Measurements from ENCODE around the gene MBOAT7. TPM values are rescaled to one million over a fixed set of nuclear protein-coding genes. Genes with fewer than 3 reads are reported as not detected.

The MBOAT7 gene
- total and polyA plus RNA-seq, 2 of the 8 experiments (the other 6 are each of a cell fraction or from before 2014, with no cell fraction given) = 85.5 to 90.9 TPM

DNA sequence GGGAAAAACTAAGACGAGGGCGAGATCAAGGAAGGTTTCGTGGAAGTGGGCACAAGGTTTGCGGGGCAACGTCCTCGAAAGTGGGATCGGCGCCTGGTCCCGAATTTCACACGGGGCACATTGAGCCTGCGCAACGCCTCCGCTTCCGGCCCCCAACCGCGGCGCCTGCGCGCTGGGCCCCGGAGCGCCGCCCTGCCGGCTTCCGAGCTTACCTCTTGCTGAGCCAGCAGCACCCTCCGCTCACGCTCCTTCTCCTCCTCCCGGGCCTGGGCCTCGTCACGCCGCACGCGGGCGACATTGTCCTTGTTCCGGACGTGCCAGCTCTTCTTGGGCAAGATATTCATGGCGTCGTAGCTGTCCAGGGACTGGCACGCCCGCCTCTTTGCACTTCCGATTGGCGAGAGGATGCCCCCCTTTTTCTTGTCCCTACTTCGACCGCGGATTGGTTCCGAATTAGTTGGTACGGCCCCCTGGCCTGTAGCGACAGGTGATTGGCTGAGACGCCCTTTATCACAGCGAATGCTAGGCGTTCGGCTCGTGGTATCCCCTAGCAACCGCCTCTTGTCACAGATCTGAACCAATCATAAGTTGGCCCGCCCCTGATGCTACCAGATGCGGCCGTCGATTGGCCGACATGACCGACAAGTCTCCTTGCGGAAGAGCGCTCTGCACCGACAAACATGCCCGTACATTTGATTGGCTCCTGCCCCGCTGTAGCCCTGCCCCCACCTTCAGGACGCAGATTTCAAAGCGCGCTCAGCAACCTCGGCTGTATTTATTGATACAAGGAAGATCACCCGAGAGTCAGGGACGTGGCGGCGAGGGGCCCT, 29.8 kb downstream of the MBOAT7 start, which contains the start of gene LENG1:
LENG1 (minus strand) TSS at position 370 of the 830 bp plus-strand sequence; CDS start at position 344, 26 bp downstream.
- Histone ChIP-seq H4K8ac (ENCODE audit: extremely low read depth, insufficient read depth, low read length) (peak within 1 kb of the TSS; percentile 75; the same call in 1 of the 2 replicates), H2BK20ac (ENCODE audit: low read length) (no peak within 1 kb of the TSS), H3K4me3 (ENCODE audit: extremely low read depth in 1 of 4, insufficient read depth in 2 of 4, low read depth in 3 of 4, low read length in 4 of 4) (peak within 1 kb of the TSS; percentile 81 to 96 (median 88)), H4K20me1 (replicated peaks in 1 of 2; ENCODE audit: control insufficient read depth in 1 of 2, insufficient read depth in 2 of 2, low read length in 2 of 2) (peaks cover 1 to 19% of the 10 kb centered on the region in 2 experiments), H2AK5ac (ENCODE audit: low read depth, low read length) (no peak within 1 kb of the TSS), H3K4me2 (ENCODE audit: insufficient read depth in 1 of 2, low read depth in 2 of 2, low read length in 2 of 2) (peak within 1 kb of the TSS; percentile 93 to 100), H3K79me1 (ENCODE audit: low read depth, low read length) (peaks cover 10% of the 10 kb centered on the region), H3K9ac (replicated peaks in 1 of 4; ENCODE audit: extremely low read depth in 1 of 4, low read depth in 3 of 4, low read length in 3 of 4) (peak within 1 kb of the TSS; percentile 53 to 91 (median 78)), H2BK12ac (ENCODE audit: low read depth, low read length) (peak within 1 kb of the TSS; percentile 62; the same call in 1 of the 2 replicates), H3K9me3 (ENCODE audit: insufficient read depth in 2 of 2, low read depth in 1 of 2, low read length in 1 of 2) (no peaks in the 10 kb centered on the region), H2BK15ac (ENCODE audit: low read length) (peak within 1 kb of the TSS; percentile 97), H3K14ac (ENCODE audit: insufficient read length) (no peak within 1 kb of the TSS), H3K79me2 (ENCODE audit: control insufficient read depth in 1 of 2, insufficient read depth in 2 of 2, low read length in 2 of 2) (no peaks in the 10 kb centered on the region), H3K18ac (ENCODE audit: extremely low read depth, low read length) (peak within 1 kb of the TSS; percentile 91), H4K91ac (replicated peaks; ENCODE audit: insufficient read length, low read length) (peak within 1 kb of the TSS; percentile 96), H3K23me2 (ENCODE audit: low read depth, low read length) (peaks cover 20% of the 10 kb centered on the region), H3K36me3 (ENCODE audit: control insufficient read depth in 2 of 4, insufficient read depth in 4 of 4, low read length in 3 of 4) (peaks cover 8 to 20% (median 15%) of the 10 kb centered on the region in 4 experiments), H2BK5ac (ENCODE audit: low read depth, low read length) (peak within 1 kb of the TSS; percentile 97), H3K4ac (replicated peaks; ENCODE audit: insufficient read length, low read depth, low read length) (peak within 1 kb of the TSS; percentile 89), H3K27ac (ENCODE audit: low read depth, low read length) (peak within 1 kb of the TSS; percentile 84), H2BK120ac (replicated peaks; ENCODE audit: low read depth, low read length) (no peak within 1 kb of the TSS), H3K56ac (replicated peaks; ENCODE audit: insufficient read length, low read depth, low read length) (peak within 1 kb of the TSS; percentile 49), H3K27me3 (replicated peaks in 1 of 4; ENCODE audit: control insufficient read depth in 3 of 4, extremely low read depth in 1 of 4, insufficient read depth in 3 of 4, low read length in 3 of 4) (peaks cover 0 to 8% (median 4%) of the 10 kb centered on the region in 4 experiments; a peak in 4 of 7 replicates), H2AFZ (ENCODE audit: low read length) (peak within 1 kb of the TSS; percentile 65), H4K5ac (ENCODE audit: insufficient read length, low read depth, low read length) (peak within 1 kb of the TSS; percentile 99), H3K4me1 (replicated peaks in 1 of 4; ENCODE audit: control insufficient read depth in 3 of 4, insufficient read depth in 4 of 4, low read length in 3 of 4) (peaks cover 0 to 24% (median 11%) of the 10 kb centered on the region in 4 experiments; a peak in 6 of 7 replicates), H3K23ac (ENCODE audit: insufficient read length) (no peak within 1 kb of the TSS)
- DNase-seq (ENCODE audit: low read depth in 1 of 2, low spot score in 2 of 2) (peak; percentile 93 to 100), FAIRE-seq (peak; percentile 94)
- CTCF ChIA-PET (ENCODE audit: partially characterized antibody) = interaction anchor here (0.6 to 2.1 kb wide), 8 partner anchors 9 to 72 kb away, joined by 3 to 8 read pairs (median 4); partner anchors contain the start of gene TMC4
- POLR2A ChIA-PET (ENCODE audit: partially characterized antibody) = interaction anchor here (0.7 to 14.8 kb wide), 11 partner anchors 11 to 51 kb away, joined by 3 to 348 read pairs (median 4); partner anchors contain the start of genes CNOT3, MBOAT7, PRPF31 and RPS9
- 2% methylated on average over 65 of the region's 72 CpGs; no CpG with 5 or more reads in 1 of the 2 experiments for WGBS, 2 experiments (ENCODE audit: extremely low coverage in 1 of 2, insufficient coverage in 1 of 2, insufficient read length in 1 of 2, insufficient replicate concordance in 2 of 2, low coverage in 1 of 2, low lambda C conversion rate in 2 of 2, missing lambda C conversion rate in 1 of 2)
- TF ChIP-seq GABPA (IDR thresholded peaks at IDR 0.05; ENCODE audit: borderline replicate concordance, insufficient read depth, low read length) (no peak; the same call in 1 of the 2 replicates), KDM1A (IDR thresholded peaks at IDR 0.05; ENCODE audit: borderline replicate concordance, low read length) (no peak), SUZ12 (IDR thresholded peaks at IDR 0.05; ENCODE audit: low read length) (no peak), BCL11A (IDR thresholded peaks at IDR 0.05; ENCODE audit: low read depth in 2 of 2, low read length in 2 of 2) (no peak), RNF2 (IDR thresholded peaks at IDR 0.05; ENCODE audit: borderline replicate concordance, low read depth, low read length, missing control alignments, poor library complexity, severe bottlenecking) (no peak), KDM4A (IDR thresholded peaks at IDR 0.05; ENCODE audit: low read depth, low read length, severe bottlenecking) (peak; percentile 69), SRF (IDR thresholded peaks at IDR 0.05; ENCODE audit: low read depth, low read length) (no peak)
